Measurements from ENCODE around the gene MIB1. TPM values are rescaled to one million over a fixed set of nuclear protein-coding genes. Genes with fewer than 3 reads are reported as not detected.

Gene MIB1
- total and polyA plus RNA-seq, 2 experiments from 2014 or later: 10.8 to 56.7 TPM

GRCh38 chr18:21702602-21703001 lies 38.0 kb upstream of the MIB1 start:
- 0 out of 2 replicates have a peak, but pooled peaks cover 4% of the 10 kb centered on the region for H3K9me2 ChIP-seq (ENCODE audit: insufficient read depth)
- H3F3A ChIP-seq (replicated peaks; ENCODE audit: low read depth): peaks cover 6% of the 10 kb centered on the region; the same call in 1 of the 2 replicates
- no peak overlapping the region for H3K27ac ChIP-seq (ENCODE audit: low read depth)
- H3K4me1 ChIP-seq (ENCODE audit: insufficient read depth): peaks cover 10% of the 10 kb centered on the region
- peaks cover 19% of the 10 kb centered on the region; the same call in 1 of the 2 replicates for H3K27me3 ChIP-seq (ENCODE audit: insufficient read depth)
- peaks cover 16% of the 10 kb centered on the region for H3K4me1 Mint-ChIP-seq
- no peak overlapping the region for H3K27ac Mint-ChIP-seq
- peak overlapping the region; percentile 88 for H3K4me3 Mint-ChIP-seq
- H3K4me3 ChIP-seq: peak overlapping the region; percentile 78; the same call in 1 of the 2 replicates
- DNase-seq (ENCODE audit: low spot score) (no peak), ATAC-seq (no peak)
- H3K36me3 Mint-ChIP-seq (ENCODE audit: low read depth): peaks cover 45% of the 10 kb centered on the region
- no peaks in the 10 kb centered on the region for H4K20me1 ChIP-seq (replicated peaks; ENCODE audit: insufficient read depth)
- H3K27me3 Mint-ChIP-seq (ENCODE audit: insufficient read depth, low read depth, poor library complexity): peaks cover 19% of the 10 kb centered on the region
- H2AFZ ChIP-seq: no peak overlapping the region
- no peaks in the 10 kb centered on the region; the same call in 1 of the 2 replicates for H3K79me2 ChIP-seq (replicated peaks; ENCODE audit: insufficient read depth)
- H3K4me2 ChIP-seq: peak overlapping the region; percentile 97; the same call in 1 of the 2 replicates
- TF ChIP-seq ZNF114 (CRISPR knock-in tag; IDR thresholded peaks at IDR 0.05) (no peak), ZNF462 (CRISPR knock-in tag; IDR thresholded peaks at IDR 0.05) (no peak), NANOG (IDR thresholded peaks at IDR 0.05; ENCODE audit: borderline replicate concordance) (no peak), ZNF331 (CRISPR knock-in tag; IDR thresholded peaks at IDR 0.05; ENCODE audit: low read depth) (no peak)
- TF ChIP-seq, protein P1, sequence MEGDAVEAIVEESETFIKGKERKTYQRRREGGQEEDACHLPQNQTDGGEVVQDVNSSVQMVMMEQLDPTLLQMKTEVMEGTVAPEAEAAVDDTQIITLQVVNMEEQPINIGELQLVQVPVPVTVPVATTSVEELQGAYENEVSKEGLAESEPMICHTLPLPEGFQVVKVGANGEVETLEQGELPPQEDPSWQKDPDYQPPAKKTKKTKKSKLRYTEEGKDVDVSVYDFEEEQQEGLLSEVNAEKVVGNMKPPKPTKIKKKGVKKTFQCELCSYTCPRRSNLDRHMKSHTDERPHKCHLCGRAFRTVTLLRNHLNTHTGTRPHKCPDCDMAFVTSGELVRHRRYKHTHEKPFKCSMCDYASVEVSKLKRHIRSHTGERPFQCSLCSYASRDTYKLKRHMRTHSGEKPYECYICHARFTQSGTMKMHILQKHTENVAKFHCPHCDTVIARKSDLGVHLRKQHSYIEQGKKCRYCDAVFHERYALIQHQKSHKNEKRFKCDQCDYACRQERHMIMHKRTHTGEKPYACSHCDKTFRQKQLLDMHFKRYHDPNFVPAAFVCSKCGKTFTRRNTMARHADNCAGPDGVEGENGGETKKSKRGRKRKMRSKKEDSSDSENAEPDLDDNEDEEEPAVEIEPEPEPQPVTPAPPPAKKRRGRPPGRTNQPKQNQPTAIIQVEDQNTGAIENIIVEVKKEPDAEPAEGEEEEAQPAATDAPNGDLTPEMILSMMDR (conservative IDR thresholded peaks at IDR 0.05; ENCODE audit: low read depth in 2 of 2): no peak
- H3K9me3 Mint-ChIP-seq: peaks cover 23% of the 10 kb centered on the region
- peaks cover 3% of the 10 kb centered on the region; the same call in 1 of the 2 replicates for H3K36me3 ChIP-seq (ENCODE audit: insufficient read depth)

Measured in GM23338 (cell line).